Thyroid gland (tissue), 4 donors: ENCODE measurements around the gene CACNA1B. TPM values are rescaled to one million over a fixed set of nuclear protein-coding genes. Genes with fewer than 3 reads are reported as not detected.

Source experiments
- DNase-seq, 2 donors: peaks; one replicate each; pipeline ENCODE4 v3.0.0-alpha.2; 2019
- H3K27ac ChIP-seq, 3 donors: fragments of 200-600 bp; sonication (generic); 1 replicate in 2 of 3; 2 replicates in 1 of 3; pipeline ENCODE4 v1.5.1; 2016 to 2019; ENCODE audit warnings: mild to moderate bottlenecking in 1 of 3, moderate library complexity in 1 of 3
- H3K27me3 ChIP-seq: fragments of 200-600 bp; sonication (generic); one replicate; pipeline ENCODE4 v1.5.1; 2019
- H3K36me3 ChIP-seq, 2 donors: fragments of 200-600 bp; sonication (generic); one replicate each; pipeline ENCODE4 v1.5.1; 2016 to 2019
- H3K4me1 ChIP-seq, 2 donors: fragments of 200-600 bp; sonication (generic); one replicate each; pipeline ENCODE4 v1.5.1; 2017 to 2019
- H3K4me3 ChIP-seq, 3 donors: fragments of 200-600 bp; sonication (generic); replicated peaks in 1 of 3; 1 replicate in 2 of 3; 2 replicates in 1 of 3; pipeline ENCODE4 v1.5.1; 2016; ENCODE audit warnings: mild to moderate bottlenecking in 1 of 3
- H3K9me3 ChIP-seq: fragments of 200-600 bp; sonication (generic); one replicate; pipeline ENCODE4 v1.5.1; 2017
- CTCF ChIP-seq, 6 experiments: fragments of 200-600 bp in 3 of 6; fragments of 450-650 bp in 3 of 6; sonication (generic) in 3 of 6; IDR thresholded peaks; one replicate each; pipeline ENCODE4 v1.5.1; 2016 to 2019; ENCODE audit warnings: antibody characterized with exemption in 6 of 6, mild to moderate bottlenecking in 2 of 6, inconsistent platforms in 1 of 6, moderate library complexity in 1 of 6
- POLR2A ChIP-seq, 2 donors: fragments of 450-650 bp; IDR thresholded peaks; one replicate each; pipeline ENCODE4 v1.6.1; 2017; ENCODE audit warnings: antibody characterized with exemption in 2 of 2, mild to moderate bottlenecking in 2 of 2, moderate library complexity in 1 of 2
- WGBS, 2 donors: methylation state at CpG; one replicate each; pipeline ENCODE4 v1.1.5; 2017; 5-methylcytosine and 5-hydroxymethylcytosine counted together
- intact Hi-C: fragments of 100-400 bp; cut with DNase I; formaldehyde crosslinking; loops from one replicate; pipeline ENCODE4 v1.15.1; 2023
- total RNA-seq, 4 donors: library from RNA; depleted of rRNA; stranded (reverse); fragments of >200 nt; gene quantifications; one replicate each; pipeline ENCODE4 v1.2.3, GENCODE V29; 2016

Gene CACNA1B
- total RNA-seq, 4 donors from 2014 or later = 0.13 to 0.68 (median 0.35) TPM

- Histone ChIP-seq H3K36me3 (no peaks in the 10 kb centered on the region), H3K9me3 (no peaks in the 10 kb centered on the region), H3K4me3 (no peak overlapping the region), H3K4me1 (no peaks in the 10 kb centered on the region), H3K27ac (no peak overlapping the region), H3K27me3 (no peaks in the 10 kb centered on the region)
- TF ChIP-seq POLR2A (IDR thresholded peaks at IDR 0.05) = no peak
- TF ChIP-seq CTCF (IDR thresholded peaks at IDR 0.05) = no peak
- intact Hi-C loops = no loop called here
- no peak for DNase-seq
- 45 to 69% methylated on average over 6 to 8 of the region's 9 CpGs for WGBS, 2 donors
These were observed 191.0 kb downstream of the CACNA1B start for GRCh38 chr9:138068601-138069035.

DNA sequence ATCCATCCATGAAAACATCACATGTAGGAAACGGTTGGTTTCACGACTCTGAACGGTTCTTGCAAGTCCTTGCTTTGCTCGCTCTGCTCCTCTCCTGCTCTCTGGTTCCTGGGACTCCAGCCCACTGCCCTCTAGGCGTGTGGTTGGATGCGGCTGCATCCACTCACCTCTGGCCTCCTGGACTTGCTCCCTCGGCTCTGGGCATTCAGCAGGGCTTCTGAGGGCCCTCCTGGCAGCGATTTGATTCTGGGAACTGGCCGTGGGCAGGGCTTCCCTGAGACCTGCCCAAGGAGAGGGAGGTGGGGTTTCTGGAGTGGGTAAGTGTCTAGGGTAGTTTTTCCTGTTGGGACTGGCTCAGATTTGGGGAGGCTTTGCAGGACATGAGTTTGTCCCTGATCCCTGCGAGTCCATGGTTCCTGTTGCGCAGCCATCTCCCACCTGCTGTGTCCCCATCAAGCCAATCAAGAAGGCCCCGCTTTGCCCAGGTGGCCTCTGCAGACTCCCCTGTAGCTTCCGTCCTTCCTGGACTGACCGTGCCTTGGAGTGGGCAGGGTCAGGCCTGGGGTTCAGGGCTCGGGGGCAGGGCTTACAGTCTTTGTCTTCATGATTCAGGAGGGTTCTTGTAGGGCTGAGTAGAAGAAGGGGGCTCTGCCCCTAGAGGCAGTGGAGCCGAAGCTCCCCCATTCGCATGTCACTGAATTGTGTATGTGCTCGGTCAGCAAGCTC lies 192.3 kb downstream of the CACNA1B start:
- no peak for DNase-seq
- TF ChIP-seq POLR2A (IDR thresholded peaks at IDR 0.05) (no peak), CTCF (IDR thresholded peaks at IDR 0.05) (no peak)
- 71 to 72% methylated on average over 15 to 18 of the region's 18 CpGs for WGBS, 2 donors

DNA sequence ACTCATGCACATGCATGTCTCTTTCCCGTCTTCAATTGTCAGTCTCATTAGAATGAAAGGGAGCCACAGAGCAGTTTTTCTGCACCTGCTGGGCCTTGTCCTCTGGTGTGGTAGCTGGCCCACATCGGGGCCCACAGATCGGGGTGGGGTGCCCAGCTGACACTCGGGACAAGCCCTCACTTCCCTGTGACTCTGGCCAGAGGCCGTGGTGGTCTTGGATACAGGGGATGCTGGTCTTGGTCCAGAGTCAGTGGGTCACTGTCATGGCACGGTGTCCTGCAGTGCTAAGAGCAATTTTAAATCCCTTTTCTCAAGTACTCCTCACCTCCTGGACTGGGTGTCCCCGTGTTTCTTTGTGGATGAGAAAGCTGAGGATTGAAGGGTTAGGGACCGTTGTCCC lies 193.2 kb downstream of the CACNA1B start:
- Histone ChIP-seq H3K9me3 (no peaks in the 10 kb centered on the region), H3K4me1 (no peaks in the 10 kb centered on the region), H3K27ac (no peak overlapping the region), H3K4me3 (no peak overlapping the region), H3K27me3 (no peaks in the 10 kb centered on the region), H3K36me3 (no peaks in the 10 kb centered on the region)
- intact Hi-C loops = no loop called here
- TF ChIP-seq CTCF (IDR thresholded peaks at IDR 0.05) (no peak), POLR2A (IDR thresholded peaks at IDR 0.05) (no peak)
- 86% methylated on average over 8 of the region's 8 CpGs for WGBS, 2 donors
- no peak for DNase-seq

More for the DNA sequence above, 192.3 kb downstream of the CACNA1B start:
- no peaks in the 10 kb centered on the region for H3K4me1 ChIP-seq
- H3K27ac ChIP-seq = no peak overlapping the region
- intact Hi-C loops = no loop called here
- no peaks in the 10 kb centered on the region for H3K9me3 ChIP-seq
- no peaks in the 10 kb centered on the region for H3K36me3 ChIP-seq
- H3K27me3 ChIP-seq = no peaks in the 10 kb centered on the region
- no peak overlapping the region for H3K4me3 ChIP-seq

- Histone ChIP-seq H3K36me3 (no peaks in the 10 kb centered on the region), H3K4me3 (no peak overlapping the region), H3K4me1 (no peaks in the 10 kb centered on the region), H3K27me3 (no peaks in the 10 kb centered on the region), H3K27ac (no peak overlapping the region), H3K9me3 (no peaks in the 10 kb centered on the region)
- no peak for TF ChIP-seq POLR2A (IDR thresholded peaks at IDR 0.05)
- no peak for TF ChIP-seq CTCF (IDR thresholded peaks at IDR 0.05)
- DNase-seq = no peak
- WGBS, 2 donors = 82 to 83% methylated on average over 13 to 14 of the region's 14 CpGs
- intact Hi-C loops = no loop called here
These were observed 193.7 kb downstream of the CACNA1B start for GRCh38 chr9:138071292-138071691.

GRCh38 chr9:138071731-138072130 lies 194.1 kb downstream of the CACNA1B start:
- no peaks in the 10 kb centered on the region for H3K27me3 ChIP-seq

More at GRCh38 chr9:138071731-138072130, 194.1 kb downstream of the CACNA1B start:
- DNase-seq = no peak
- no peaks in the 10 kb centered on the region for H3K9me3 ChIP-seq
- intact Hi-C loops = no loop called here
- WGBS, 2 donors = 74 to 86% methylated on average over 5 to 6 of the region's 6 CpGs
- no peaks in the 10 kb centered on the region for H3K4me1 ChIP-seq
- no peak overlapping the region for H3K4me3 ChIP-seq
- TF ChIP-seq POLR2A (IDR thresholded peaks at IDR 0.05) = no peak
- no peak for TF ChIP-seq CTCF (IDR thresholded peaks at IDR 0.05)
- no peaks in the 10 kb centered on the region for H3K36me3 ChIP-seq
- H3K27ac ChIP-seq = no peak overlapping the region
